GF-D8 (cell line): Measurements from ENCODE around the gene CFAP97.
"Not testable (repeated sequence)": the region's sequence is repeated elsewhere in the genome, so short reads cannot be mapped to it uniquely, and the experiment has no call there.

ENCODE experiments used
- DNase-seq: peaks from one replicate; lab custom pipeline; 2025; lab: John Stamatoyannopoulos, UW

The CFAP97 gene

DNA sequence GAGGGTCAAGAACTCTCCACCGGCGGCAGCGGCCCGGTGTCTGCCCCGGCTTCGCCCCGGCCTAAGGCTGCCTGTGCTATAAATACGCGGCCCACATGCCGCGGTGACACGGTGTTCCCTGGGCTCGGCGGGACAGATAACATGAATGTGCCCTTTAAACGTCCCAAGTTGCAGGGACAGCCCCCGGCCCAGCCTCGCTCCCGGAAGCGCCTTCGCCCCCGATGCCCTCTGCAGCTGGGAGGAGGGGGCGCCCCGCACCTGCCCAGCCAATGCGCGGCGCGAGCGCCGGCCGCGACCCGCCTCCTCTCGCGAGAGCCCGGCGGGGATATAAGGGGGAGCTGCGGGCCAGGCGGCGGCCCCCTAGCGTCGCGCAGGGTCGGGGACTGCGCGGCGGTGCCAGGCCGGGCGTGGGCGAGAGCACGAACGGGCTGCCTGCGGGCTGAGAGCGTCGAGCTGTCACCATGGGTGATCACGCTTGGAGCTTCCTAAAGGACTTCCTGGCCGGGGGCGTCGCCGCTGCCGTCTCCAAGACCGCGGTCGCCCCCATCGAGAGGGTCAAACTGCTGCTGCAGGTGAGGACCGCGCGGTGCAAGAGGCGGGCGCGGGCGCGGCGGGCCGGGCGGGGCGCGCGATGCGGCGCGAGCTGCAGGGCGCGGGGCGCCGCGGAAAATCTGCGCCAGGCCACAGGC is 60.7 kb downstream of the CFAP97 start, which contains the start of gene SLC25A4:
Gene SLC25A4 (plus strand): TSS at position 355 of the 689 bp plus-strand sequence. CDS start 107 bp downstream, at position 462.
- DNase-seq: peak; percentile 58

DNA sequence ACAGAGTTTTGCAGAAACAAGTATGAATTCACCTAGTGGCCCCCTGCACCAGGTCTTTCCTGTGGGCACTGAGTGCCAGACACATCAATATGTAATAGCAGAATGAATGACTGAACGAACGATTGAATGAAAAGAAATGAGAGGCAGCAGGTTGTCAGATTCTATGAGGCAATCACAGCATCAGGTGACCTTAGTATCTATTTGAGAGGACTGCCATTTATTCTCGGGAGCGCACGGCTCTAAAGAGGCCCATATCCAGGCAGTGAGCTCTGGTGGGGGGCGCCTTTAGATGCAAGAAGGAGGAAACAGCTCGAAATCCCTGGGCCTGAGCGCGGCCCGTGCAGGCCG is 61.3 kb downstream of the CFAP97 start:
- no peak for DNase-seq

DNA sequence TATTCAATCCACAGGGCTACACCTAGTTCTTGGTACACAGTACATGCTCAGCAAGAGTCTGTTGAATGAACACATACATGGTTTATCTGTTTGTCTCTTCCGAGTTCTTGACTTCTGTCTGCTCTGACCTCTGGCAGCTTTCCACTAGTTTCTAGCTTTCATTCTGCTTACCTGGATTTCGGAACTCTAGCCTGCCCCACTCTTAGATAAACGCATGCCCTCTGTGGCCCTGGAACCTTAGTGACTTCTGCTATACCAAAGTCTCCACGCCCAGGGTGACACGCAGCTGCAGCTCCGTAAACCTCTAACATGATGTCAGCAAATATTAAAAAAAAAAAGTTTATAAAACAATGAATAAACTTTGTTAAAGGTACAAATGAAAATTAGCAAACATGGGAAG is 62.0 kb downstream of the CFAP97 start:
- no peak for DNase-seq

DNA sequence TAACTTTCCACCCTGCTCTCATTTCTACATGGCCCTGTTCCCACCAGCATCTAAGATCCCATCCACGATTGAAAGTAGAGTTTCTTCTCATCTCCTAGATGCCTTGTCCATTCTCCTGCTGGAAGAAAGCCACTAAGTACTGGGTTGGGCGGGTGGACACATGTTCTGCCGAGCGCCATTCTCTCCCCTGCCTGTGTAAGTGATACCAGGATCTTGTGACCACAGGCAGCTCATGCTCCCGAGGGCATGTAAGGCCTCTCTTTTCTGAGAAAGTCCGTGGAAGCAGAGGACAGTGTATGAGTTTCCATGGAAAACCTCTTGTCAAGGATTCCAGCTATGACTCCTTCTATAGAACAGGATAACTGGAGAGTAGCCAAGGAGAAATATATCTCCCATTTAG is 64.1 kb downstream of the CFAP97 start:
- DNase-seq: no peak

DNA sequence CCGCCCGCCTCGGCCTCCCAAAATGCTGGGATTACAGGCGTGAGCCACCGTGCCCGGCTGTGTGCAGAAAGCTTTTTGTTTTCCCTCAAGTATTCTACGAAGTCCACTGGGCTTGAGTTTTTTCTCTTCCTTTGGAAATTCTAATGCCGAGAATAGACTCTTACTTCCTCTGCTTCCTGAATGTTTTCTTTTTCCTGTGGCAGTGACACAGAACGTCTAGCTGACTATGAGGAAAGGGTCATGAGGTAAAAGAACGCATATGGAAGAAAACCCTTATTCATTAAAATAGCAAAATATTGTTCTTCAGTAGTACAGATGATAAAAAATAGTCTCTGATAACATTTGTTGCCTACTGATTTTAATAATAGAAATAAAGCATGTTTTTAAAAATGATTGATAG is 65.6 kb downstream of the CFAP97 start:
- no peak for DNase-seq

DNA sequence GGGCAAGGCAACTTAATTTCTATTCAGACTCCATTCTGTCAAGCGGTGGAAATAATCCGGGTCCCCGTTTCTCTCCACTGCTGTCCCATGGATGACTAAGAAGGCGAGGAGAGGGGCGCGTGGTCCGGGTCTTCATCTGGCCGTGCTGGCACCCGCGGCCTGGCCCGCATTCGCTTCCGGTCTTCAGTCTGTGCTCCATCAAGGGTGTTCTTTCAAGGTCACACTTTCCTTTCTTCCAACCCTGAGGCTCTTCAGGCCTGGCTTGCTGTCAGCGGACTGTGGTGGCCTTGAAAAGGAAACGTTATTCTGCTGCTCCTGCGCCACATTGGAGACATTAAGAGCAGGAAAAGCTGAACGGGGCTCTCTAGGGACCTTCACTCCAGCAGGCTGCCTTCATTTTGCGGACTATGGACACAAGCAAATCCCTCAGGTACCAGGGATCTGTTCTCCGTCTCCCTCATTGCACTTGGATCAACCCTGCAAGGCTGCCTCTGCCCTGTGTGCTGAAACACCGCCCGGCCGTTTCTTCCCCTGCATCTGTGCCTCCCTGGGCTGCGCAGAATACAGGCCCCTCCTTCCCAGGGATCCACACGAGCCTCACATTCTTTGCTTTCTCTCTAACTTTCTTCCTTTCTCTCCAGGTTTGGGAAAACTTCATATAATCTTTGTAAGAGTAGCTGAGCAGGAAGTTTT is 66.4 kb downstream of the CFAP97 start:
- no peak for DNase-seq

DNA sequence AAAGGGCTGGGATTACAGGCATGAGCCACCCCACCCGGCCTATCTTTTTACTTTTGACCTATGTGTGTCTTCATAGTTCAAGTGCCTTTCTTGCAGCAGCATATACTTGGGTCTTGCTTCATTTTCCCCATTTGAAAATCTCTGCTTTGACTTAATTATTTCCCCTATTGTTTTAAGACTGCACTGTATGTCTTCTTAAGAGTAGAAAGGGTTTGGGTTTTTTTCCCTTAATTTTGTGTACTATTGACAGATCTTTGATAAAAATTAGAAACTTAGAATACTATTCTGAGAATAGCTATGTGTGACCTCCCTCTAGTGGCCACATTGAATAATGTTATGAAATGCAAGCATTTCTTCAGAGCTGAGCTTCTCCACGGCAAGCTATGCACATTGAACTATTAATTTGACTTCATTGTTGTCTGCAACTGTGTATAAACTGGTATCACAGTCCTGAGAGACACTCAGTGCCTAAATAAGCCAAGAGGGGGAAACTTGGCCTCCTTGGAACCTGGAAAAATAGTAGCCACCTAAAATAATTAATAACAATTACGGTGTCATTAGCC is 69.4 kb downstream of the CFAP97 start:
- no peak for DNase-seq

DNA sequence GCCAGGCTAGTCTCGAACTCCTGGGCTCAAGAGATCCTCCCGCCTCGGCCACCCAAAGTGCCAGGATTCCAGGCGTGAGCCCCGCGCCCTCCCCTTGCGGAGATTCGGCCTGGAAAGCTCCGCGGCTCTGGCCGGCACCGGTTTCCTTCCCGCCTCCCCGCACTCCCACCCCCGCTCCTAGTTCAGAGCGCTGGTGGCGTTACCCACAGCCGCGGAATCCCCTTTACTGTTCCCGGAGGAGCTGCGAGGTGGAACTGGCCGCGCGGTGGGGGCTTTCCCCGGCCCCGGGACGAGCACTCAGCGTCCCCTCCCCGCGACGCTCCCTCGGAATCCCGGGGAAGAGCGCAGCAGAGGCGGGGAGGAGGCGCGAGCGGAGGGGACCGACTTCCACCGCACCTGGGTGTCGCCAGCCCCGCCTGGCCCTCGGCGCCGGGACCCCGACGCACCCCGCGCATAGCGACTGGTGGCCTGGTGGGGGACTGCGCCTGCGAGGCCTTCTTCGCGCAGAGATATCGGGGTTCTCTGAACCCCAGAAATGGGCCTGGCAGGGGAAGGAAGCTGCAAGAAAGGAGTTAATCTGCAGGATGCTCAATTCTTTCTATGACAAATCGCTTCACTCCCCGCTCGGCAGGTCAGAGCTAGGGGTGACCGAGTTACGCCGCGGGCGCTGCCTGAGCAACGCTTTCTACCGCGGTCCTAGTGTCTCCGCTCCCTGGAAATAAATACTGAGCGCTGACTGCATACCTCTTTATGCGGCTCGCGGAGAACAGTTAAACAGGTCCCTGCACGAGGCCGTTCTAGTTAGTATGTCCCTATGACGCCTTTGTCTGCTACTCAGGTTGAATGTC is 75.3 kb downstream of the CFAP97 start:
- no peak for DNase-seq

DNA sequence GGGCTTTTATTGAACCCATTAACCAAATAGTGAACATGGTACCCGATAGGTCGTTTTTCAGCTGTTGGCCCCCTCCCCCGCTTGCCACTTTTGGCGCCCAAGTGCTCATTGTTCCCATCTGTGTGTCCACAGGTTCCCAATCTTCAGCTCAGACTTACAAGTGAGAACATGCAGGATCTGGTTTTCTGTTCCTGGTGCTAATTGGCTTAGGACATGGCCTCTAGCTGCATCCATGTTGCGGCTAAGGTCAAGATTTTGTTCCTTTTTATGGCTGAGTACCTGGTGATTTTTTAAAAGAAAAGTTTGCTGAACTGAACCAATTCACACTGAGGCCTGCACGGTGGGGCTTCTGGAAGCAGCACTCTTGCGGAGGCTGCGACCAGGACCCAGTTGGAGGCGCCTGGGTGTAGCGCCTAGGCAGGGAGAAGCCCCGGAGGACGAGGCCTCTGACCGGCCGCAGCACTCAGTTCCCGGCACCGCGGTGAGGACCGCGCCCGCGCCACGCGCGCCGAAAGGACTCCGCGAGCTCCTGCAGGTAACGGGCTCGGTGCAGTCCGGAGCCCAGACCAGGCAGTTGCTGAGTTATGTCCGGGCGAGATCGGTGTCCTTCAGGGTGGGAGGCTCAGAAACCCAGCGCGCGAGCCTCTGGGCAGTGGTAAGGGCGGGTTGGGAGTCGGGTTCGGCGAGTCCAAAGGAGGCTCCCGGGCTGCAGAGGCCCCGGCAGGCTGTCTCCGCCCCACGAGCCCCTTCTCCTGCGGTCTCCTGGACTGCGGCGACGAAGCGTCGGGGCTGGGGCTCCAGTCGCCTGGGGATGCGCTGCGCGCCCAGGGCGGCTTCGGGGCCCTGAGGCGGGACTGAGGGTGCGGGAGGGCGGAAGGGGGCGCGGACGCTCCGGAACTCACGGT is 76.5 kb downstream of the CFAP97 start:
- DNase-seq: no peak

DNA sequence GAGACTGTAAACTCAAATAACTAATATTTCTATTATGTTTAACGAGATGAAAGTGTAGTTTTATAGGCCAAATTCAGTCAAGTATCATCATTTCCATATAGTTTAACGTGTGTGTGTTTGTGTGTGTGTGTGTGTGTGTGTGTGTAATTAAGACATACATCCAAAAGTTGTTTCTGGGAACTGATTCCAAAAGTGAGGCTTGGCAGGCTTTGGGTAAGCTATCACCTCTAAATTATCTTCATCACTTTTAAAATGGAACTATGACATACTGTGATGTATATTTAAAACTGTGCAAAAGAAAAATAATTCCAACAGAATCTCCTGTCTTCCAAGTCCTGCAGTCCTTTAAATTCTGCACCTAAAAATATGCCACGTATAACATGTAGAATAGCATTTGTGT is 79.8 kb downstream of the CFAP97 start:
- no peak for DNase-seq

DNA sequence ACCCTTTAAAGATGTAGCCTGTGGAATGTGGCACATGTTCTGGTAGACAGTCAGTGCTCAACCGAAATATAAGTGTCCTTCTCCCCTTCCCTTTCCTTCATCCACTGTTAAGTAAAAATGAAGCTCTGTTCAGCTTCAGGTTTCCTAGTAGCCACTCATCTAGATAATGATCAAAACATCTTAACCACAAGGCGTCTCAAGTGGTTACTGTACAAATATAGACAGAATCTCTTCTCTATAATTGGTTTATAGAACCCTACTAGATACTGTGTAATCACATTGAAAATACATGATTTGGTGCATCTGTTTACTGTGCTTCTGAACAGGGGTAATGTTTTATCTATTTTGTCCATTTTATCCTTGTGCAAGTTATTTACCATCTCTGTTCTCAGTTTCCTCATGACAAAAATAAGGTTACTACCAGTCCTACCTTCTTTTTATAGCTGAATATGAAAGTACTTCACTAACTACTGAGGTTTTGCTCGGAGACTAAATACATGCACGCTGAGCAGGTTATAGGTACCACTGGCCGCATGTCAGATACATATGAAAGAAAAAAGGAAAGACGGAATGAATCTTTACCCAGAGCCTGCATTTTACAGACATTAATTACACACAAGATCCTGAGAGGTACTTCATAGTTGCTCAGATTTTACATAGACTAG is 81.0 kb downstream of the CFAP97 start:
- DNase-seq: no peak

DNA sequence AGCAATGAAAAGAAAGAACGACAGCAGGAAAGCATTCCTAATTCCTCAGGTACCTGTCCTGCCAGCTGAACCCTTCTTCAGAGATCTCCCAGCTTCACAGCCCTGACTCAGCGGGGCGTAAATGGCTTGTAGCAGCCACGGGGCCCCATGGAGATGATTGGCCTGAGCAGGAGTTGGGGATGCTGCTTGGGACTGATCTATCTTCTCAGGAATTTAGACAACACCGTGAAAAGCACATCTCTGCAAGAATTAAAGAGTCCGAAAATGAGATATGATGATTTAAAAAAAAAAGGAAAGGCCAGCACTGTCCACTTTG is 83.2 kb downstream of the CFAP97 start:
- no peak for DNase-seq

DNA sequence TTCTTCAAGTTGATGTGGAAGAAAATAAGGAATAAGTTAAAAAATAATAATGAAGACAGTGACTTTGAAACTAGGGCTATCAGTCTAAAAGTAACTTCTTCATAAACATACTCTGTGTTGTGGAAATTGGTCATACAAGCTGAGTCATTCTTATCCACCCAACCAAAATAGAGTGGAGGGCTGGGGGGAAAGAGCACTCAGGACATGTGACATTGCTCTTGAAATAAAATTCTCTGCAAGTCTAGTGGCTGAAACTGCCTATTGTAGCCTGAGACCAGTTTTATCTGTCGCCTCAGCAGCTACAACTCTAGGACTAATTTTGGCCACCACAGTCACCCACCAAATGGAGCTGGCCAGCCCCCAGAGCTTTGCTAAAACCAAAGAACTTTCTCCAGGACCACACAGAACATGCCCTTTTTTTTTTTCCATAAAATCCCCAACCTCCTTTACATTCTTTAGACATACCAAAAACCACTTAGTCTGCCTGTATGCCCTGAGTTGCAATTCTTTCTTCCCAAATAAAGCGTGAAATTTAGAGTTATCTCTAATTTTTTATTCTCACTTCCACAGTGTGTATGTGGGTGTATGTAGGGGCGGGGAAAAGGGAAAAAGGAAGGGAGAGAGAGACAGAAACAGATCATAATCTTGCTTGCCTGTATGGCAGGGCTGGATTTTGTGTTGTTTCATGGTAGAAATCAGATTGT is 83.7 kb downstream of the CFAP97 start:
- no peak for DNase-seq

DNA sequence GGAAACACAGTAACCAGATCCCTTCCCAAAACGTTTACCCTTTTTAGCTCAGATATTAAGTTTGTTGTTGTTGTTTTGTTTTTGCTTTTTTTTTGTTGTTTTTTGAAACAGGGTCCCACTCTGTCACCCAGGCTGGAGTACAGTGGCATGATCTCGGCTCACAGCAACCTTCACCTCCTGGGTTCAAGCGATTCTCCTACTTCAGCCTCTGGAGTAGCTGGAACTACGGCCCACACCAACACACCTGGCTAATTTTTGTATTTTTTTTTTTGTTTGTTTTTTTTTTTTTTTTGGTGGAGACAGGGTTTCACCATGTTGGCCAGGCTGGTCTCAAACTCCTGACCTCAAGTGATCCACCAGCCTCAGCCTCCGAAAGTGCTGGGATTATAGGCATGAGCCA is 84.3 kb downstream of the CFAP97 start:
- not testable (repeated sequence) for DNase-seq

DNA sequence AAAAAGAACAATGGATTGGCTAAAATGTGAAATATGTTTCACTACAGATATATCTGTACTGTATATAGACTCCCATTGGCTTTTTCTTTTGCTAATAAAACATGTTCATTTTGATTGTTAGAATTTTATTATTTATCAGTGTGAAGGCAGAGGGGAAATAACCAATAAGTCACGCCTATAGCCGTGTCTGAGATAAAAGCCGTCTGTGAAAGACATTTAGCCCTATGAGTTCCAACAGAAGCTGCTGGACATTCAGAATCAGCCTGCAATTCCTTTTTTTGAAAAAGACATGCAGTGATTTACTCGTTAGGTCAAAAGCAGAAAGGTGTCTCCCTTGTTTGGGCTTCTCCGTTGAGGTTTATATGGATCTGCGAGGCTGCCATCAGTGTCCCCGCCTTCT is 84.9 kb downstream of the CFAP97 start:
- DNase-seq: no peak

DNA sequence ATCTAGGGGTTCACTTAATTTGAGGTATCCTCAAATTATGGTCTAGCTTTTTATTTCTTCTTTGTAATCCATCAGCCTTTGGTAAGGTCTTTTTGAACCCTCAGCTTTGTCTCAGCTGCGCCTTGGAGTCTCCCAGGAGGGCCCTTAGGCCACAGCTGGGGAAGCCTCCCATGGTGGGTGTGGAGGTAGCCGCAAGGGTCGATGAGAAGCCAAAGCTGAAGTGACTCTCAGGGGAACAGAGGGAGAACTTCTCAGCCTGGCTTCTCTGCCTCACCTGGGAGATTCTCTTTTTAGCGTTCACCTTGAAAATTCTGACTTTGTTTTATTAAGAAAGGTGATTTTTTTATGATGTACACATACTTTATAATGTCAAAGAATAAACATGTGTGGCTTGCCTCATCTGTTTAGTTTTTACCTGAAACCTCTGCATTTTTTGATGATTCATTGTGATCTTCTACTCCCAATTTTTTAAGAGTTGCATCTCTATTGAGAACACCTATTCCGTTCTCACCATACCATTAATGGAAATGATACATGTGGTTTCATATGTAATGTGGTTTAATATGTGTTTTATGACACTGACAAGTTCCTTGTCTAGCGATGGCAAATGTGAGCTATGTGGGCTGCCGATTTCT is 86.4 kb downstream of the CFAP97 start:
- DNase-seq: no peak

DNA sequence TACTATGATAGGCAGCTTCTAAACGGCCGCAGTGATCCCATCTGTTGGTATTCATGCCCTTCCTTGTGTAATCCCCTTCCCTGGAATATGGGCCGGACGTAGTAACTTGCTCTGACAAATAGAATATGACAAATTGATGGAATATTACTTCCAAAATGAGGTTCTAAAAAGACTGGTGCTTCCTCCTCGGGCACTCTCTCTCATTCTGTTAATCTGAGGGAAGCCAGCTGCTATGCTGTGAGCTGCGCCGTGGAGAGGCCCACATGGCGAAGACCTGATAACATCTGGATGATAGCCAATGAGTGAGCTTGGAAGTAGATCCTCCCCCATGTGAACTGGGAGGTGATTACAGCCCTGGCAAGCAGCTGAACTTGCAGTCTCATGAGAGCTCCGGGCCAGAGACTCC is 88.0 kb downstream of the CFAP97 start:
- no peak for DNase-seq

DNA sequence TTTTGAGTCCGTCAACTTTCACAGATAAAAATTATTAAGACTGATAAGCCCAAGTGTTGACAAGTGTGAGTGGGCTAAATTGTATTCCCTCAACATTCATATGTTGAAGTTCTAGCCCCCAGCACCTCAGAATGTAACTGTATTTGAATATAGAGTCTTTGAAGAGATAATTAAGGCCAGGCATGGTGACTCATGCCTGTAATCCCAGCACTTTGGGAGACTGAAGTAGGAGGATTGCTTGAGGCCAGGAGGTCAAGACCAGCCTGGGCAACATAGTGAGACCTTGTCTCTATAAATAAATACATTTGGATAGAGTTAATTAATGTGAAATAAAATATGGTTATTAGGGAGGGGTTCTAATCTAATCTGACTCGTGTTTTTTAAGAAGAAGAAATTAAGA is 90.5 kb downstream of the CFAP97 start:
- DNase-seq: no peak

DNA sequence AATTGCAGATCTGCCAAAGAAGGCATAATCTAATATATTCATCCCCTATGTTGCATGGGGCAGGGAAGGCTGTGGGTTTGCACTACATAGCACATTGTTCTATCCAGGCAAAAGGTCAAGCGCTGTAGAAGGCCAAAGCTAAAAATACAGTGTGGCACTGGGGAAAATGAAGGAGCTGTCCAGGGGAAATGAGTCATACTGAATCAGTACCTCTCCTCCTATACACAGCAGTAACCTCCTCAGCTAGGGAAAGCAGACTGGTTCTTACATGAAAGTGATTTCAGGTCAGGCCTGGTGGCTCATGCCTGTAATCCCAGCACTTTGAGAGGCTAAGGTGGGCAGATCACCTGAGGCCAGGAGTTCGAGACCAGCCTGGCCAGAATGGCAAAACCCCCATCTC is 91.7 kb downstream of the CFAP97 start:
- DNase-seq: no peak

DNA sequence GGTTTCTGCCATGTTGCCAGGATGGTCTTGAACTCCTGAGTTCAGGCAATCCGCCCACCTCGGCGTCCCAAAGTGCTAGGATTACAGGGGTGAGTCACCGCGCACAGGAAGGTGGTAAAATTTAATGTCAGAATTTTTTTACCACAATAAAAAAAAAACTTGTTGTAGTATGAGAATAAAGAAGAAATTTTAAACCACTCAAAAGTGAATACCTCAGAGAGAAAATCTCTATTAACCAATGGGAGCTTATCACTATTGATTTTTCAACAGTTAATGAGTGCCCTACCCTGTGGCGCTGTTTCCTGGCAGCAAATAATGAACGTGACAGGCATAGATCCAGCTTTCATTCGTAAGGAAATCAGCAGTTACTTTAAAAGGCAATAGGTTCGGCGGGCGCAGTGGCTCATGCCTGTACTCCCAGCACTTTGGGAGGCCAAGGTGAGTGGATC is 93.4 kb downstream of the CFAP97 start:
- no peak for DNase-seq
